HG03442 (cell line): ENCODE results near the gene FN1.
"Not testable (repeated sequence)": the region's sequence is repeated elsewhere in the genome, so short reads cannot be mapped to it uniquely, and the experiment has no call there.

Source experiments
- ATAC-seq: cut with Tn5 transposase; IDR thresholded peaks from one replicate; pipeline ENCODE4 v1.9.1; 2021; ENCODE audit warnings: mild to moderate bottlenecking, moderate library complexity; ENCODE audit not compliant: unreplicated experiment

FN1 gene

GRCh38 chr2:215356334-215356947 lies 79.4 kb downstream of the FN1 start:
- ATAC-seq = no peak

GRCh38 chr2:215355801-215356200 lies 80.1 kb downstream of the FN1 start:
- ATAC-seq = no peak

GRCh38 chr2:215354771-215355695 lies 80.8 kb downstream of the FN1 start:
- no peak for ATAC-seq

GRCh38 chr2:215352602-215353001 lies 83.3 kb downstream of the FN1 start:
- no peak for ATAC-seq

GRCh38 chr2:215347878-215348277 lies 88.0 kb downstream of the FN1 start:
- ATAC-seq = no peak

GRCh38 chr2:215338883-215339679 lies 96.8 kb downstream of the FN1 start:
- no peak for ATAC-seq

- peak; percentile 90 for ATAC-seq
These were observed 102.8 kb downstream of the FN1 start for GRCh38 chr2:215332872-215333595.

- no peak for ATAC-seq
These were observed 107.8 kb downstream of the FN1 start for GRCh38 chr2:215328066-215328465.

GRCh38 chr2:215324811-215325210 lies 111.1 kb downstream of the FN1 start:
- no peak for ATAC-seq

GRCh38 chr2:215320679-215321078 lies 115.2 kb downstream of the FN1 start:
- no peak for ATAC-seq

- no peak for ATAC-seq
These were observed 115.8 kb downstream of the FN1 start for GRCh38 chr2:215320102-215320501.

- no peak for ATAC-seq
These were observed 116.4 kb downstream of the FN1 start for GRCh38 chr2:215319500-215319899.

- ATAC-seq = no peak
These were observed 119.5 kb downstream of the FN1 start for GRCh38 chr2:215316336-215316735.

GRCh38 chr2:215315301-215315700 lies 120.6 kb downstream of the FN1 start:
- ATAC-seq = no peak

- no peak for ATAC-seq
These were observed 121.0 kb downstream of the FN1 start for GRCh38 chr2:215314896-215315295.

GRCh38 chr2:215313255-215313613 lies 122.6 kb downstream of the FN1 start:
- ATAC-seq = no peak

GRCh38 chr2:215311625-215312396 lies 124.1 kb downstream of the FN1 start, which contains the start of gene ATIC:
TSS of gene ATIC (plus strand) at chr2:215312059. CDS start at chr2:215312143, 84 bp downstream.
- ATAC-seq = peak; percentile 99

GRCh38 chr2:215311259-215311624 lies 124.6 kb downstream of the FN1 start:
- not testable (repeated sequence) for ATAC-seq
